H1 (cell line): ENCODE results near the gene DVL3. TPM values are rescaled to one million over a fixed set of nuclear protein-coding genes. Genes with fewer than 3 reads are reported as not detected.

Experiments used
- CTCF ChIA-PET: fragments of 300-600 bp; sonication (Branson Sonifier 250); formaldehyde crosslinking; loops from one replicate; lab custom pipeline; 2021; ENCODE audit not compliant: partially characterized antibody; lab: Charles Lee
- POLR2A ChIA-PET: fragments of 300-600 bp; sonication (Branson Sonifier 250); formaldehyde crosslinking; loops from one replicate; lab custom pipeline; 2021; ENCODE audit warnings: inconsistent platforms; ENCODE audit not compliant: partially characterized antibody; lab: Charles Lee
- DNase-seq, 2 experiments: peaks; one replicate each; pipeline versions ENCODE4 v3.0.0 to v3.0.0-alpha.2; 2010 to 2022; ENCODE audit warnings: low spot score in 2 of 2, low read depth in 1 of 2, mixed read lengths in 1 of 2
- FAIRE-seq: peaks from 2 replicates; lab custom pipeline; 2011; peaks lifted over from hg19 to GRCh38; lab: Jason Lieb, UNC
- H2AFZ ChIP-seq: 2 replicates; pipeline ENCODE4 v1.8.1; 2012; ENCODE audit warnings: low read length, inconsistent platforms
- H2AK5ac ChIP-seq: 2 replicates; pipeline ENCODE4 v1.6.1; 2013; ENCODE audit warnings: low read depth, low read length
- H2BK120ac ChIP-seq: replicated peaks from 2 replicates; pipeline ENCODE3; 2013; ENCODE audit warnings: low read depth, low read length, inconsistent platforms
- H2BK12ac ChIP-seq: 2 replicates; pipeline ENCODE4 v1.6.1; 2013; ENCODE audit warnings: low read depth, low read length
- H2BK15ac ChIP-seq: 2 replicates; pipeline ENCODE4 v1.6.1; 2013; ENCODE audit warnings: low read length
- H2BK20ac ChIP-seq: 2 replicates; pipeline ENCODE4 v1.6.1; 2013; ENCODE audit warnings: low read length
- H2BK5ac ChIP-seq: 2 replicates; pipeline ENCODE4 v1.6.1; 2013; ENCODE audit warnings: low read depth, low read length
- H3K14ac ChIP-seq: 2 replicates; pipeline ENCODE4 v1.6.1; 2013; ENCODE audit warnings: inconsistent platforms; ENCODE audit not compliant: insufficient read length
- H3K18ac ChIP-seq: 2 replicates; pipeline ENCODE4 v1.6.1; 2013; ENCODE audit warnings: low read length; ENCODE audit errors: extremely low read depth
- H3K23ac ChIP-seq: 2 replicates; pipeline ENCODE4 v1.6.1; 2013; ENCODE audit warnings: inconsistent platforms; ENCODE audit not compliant: insufficient read length
- H3K23me2 ChIP-seq: 2 replicates; pipeline ENCODE4 v1.6.1; 2013; ENCODE audit warnings: low read depth, low read length
- H3K27ac ChIP-seq: 2 replicates; pipeline ENCODE4 v1.6.1; 2011; ENCODE audit warnings: low read depth, low read length, inconsistent platforms
- H3K27me3 ChIP-seq, 4 experiments: replicated peaks in 1 of 4; 1 replicate in 1 of 4; 2 replicates in 3 of 4; pipeline versions ENCODE4 v1.6.1 to v1.8.1; 2011 to 2013; ENCODE audit warnings: low read length in 3 of 4, mild to moderate bottlenecking in 3 of 4, inconsistent platforms in 2 of 4, mixed read lengths in 2 of 4, moderate library complexity in 1 of 4; ENCODE audit not compliant: control insufficient read depth in 3 of 4, insufficient read depth in 3 of 4; ENCODE audit errors: extremely low read depth in 1 of 4
- H3K36me3 ChIP-seq, 4 experiments: 2 replicates each; pipeline versions ENCODE4 v1.6.1 to v1.8.1; 2011 to 2013; ENCODE audit warnings: mild to moderate bottlenecking in 4 of 4, low read length in 3 of 4, moderate library complexity in 2 of 4, control low read depth in 1 of 4, inconsistent platforms in 1 of 4; ENCODE audit not compliant: insufficient read depth in 4 of 4, control insufficient read depth in 2 of 4
- H3K4ac ChIP-seq: replicated peaks from 2 replicates; pipeline ENCODE3; 2013; ENCODE audit warnings: low read length, low read depth, mixed read lengths, inconsistent platforms; ENCODE audit not compliant: insufficient read length
- H3K4me1 ChIP-seq, 4 experiments: replicated peaks in 1 of 4; 1 replicate in 1 of 4; 2 replicates in 3 of 4; pipeline versions ENCODE4 v1.6.1 to v1.8.1; 2011 to 2013; ENCODE audit warnings: low read length in 3 of 4, inconsistent platforms in 2 of 4, mixed read lengths in 1 of 4; ENCODE audit not compliant: insufficient read depth in 4 of 4, control insufficient read depth in 3 of 4
- H3K4me2 ChIP-seq, 2 experiments: 2 replicates each; pipeline versions ENCODE4 v1.6.1 to v1.8.1; 2011 to 2013; ENCODE audit warnings: low read depth in 2 of 2, low read length in 2 of 2, control low read depth in 1 of 2, inconsistent platforms in 1 of 2, mild to moderate bottlenecking in 1 of 2; ENCODE audit not compliant: insufficient read depth in 1 of 2
- H3K4me3 ChIP-seq, 4 experiments: fragments of 200-600, 300-600 bp in 1 of 4; sonication (generic), shearing (Covaris generic), sonication (Bioruptor Twin) in 1 of 4; 2 replicates each; pipeline versions ENCODE4 v1.5.1 to v1.8.1; 2011 to 2016; ENCODE audit warnings: low read length in 4 of 4, low read depth in 3 of 4, control low read depth in 2 of 4, inconsistent platforms in 2 of 4, mild to moderate bottlenecking in 2 of 4, mixed read lengths in 1 of 4, moderate library complexity in 1 of 4; ENCODE audit not compliant: insufficient read depth in 2 of 4; ENCODE audit errors: extremely low read depth in 1 of 4
- H3K56ac ChIP-seq: replicated peaks from 2 replicates; pipeline ENCODE3; 2013; ENCODE audit warnings: low read depth, mild to moderate bottlenecking, mixed read lengths, low read length, inconsistent platforms; ENCODE audit not compliant: insufficient read length
- H3K79me1 ChIP-seq: 2 replicates; pipeline ENCODE4 v1.6.1; 2013; ENCODE audit warnings: low read depth, low read length, control low read depth
- H3K79me2 ChIP-seq, 2 experiments: 2 replicates each; pipeline versions ENCODE4 v1.6.1 to v1.8.1; 2012 to 2013; ENCODE audit warnings: low read length in 2 of 2, mild to moderate bottlenecking in 2 of 2, inconsistent platforms in 1 of 2; ENCODE audit not compliant: insufficient read depth in 2 of 2, control insufficient read depth in 1 of 2
- H3K9ac ChIP-seq, 4 experiments: replicated peaks in 1 of 4; 1 replicate in 1 of 4; 2 replicates in 3 of 4; pipeline versions ENCODE4 v1.6.1 to v1.8.1; 2011 to 2013; ENCODE audit warnings: low read depth in 3 of 4, low read length in 3 of 4, control low read depth in 2 of 4, mild to moderate bottlenecking in 2 of 4, moderate library complexity in 2 of 4, inconsistent platforms in 1 of 4; ENCODE audit errors: extremely low read depth in 1 of 4
- H3K9me3 ChIP-seq, 2 experiments: 2 replicates each; pipeline versions ENCODE4 v1.6.1 to v1.8.1; 2012 to 2013; ENCODE audit warnings: mild to moderate bottlenecking in 2 of 2, moderate library complexity in 2 of 2, control low read depth in 1 of 2, inconsistent platforms in 1 of 2, low read depth in 1 of 2, low read length in 1 of 2, mixed read lengths in 1 of 2; ENCODE audit not compliant: insufficient read depth in 2 of 2
- H4K20me1 ChIP-seq, 2 experiments: replicated peaks in 1 of 2; 2 replicates each; pipeline versions ENCODE3 to v1.8.1; 2011 to 2013; ENCODE audit warnings: inconsistent platforms in 2 of 2, low read length in 2 of 2, mild to moderate bottlenecking in 1 of 2; ENCODE audit not compliant: insufficient read depth in 2 of 2, control insufficient read depth in 1 of 2
- H4K5ac ChIP-seq: 2 replicates; pipeline ENCODE4 v1.6.1; 2013; ENCODE audit warnings: low read length, low read depth, mixed read lengths, inconsistent platforms; ENCODE audit not compliant: insufficient read length
- H4K8ac ChIP-seq: 2 replicates; pipeline ENCODE4 v1.8.0; 2013; ENCODE audit warnings: mild to moderate bottlenecking, moderate library complexity, low read length, inconsistent platforms; ENCODE audit not compliant: insufficient read depth; ENCODE audit errors: extremely low read depth
- H4K91ac ChIP-seq: replicated peaks from 2 replicates; pipeline ENCODE3; 2013; ENCODE audit warnings: low read length, mixed read lengths, inconsistent platforms; ENCODE audit not compliant: insufficient read length
- BCL11A ChIP-seq, 2 experiments: IDR thresholded peaks; one replicate each; pipeline ENCODE4 v1.6.1; 2011; ENCODE audit warnings: low read depth in 2 of 2, low read length in 2 of 2, mild to moderate bottlenecking in 2 of 2
- NANOG ChIP-seq: IDR thresholded peaks from 2 replicates; pipeline ENCODE4 v1.6.1; 2011; ENCODE audit warnings: low read length, low read depth, mild to moderate bottlenecking, inconsistent platforms; ENCODE audit not compliant: insufficient read depth, poor library complexity, severe bottlenecking
- TCF12 ChIP-seq: IDR thresholded peaks from 2 replicates; pipeline ENCODE4 v1.6.1; 2011; ENCODE audit warnings: low read depth, mild to moderate bottlenecking, low read length
- WGBS, 2 experiments: shearing (Covaris generic) in 1 of 2; methylation state at CpG; one replicate each; pipeline versions ENCODE4 v1.1.6 to v1.1.7; 2013 to 2015; ENCODE audit warnings: low lambda C conversion rate in 2 of 2, mixed read lengths in 2 of 2, inconsistent platforms in 1 of 2, low coverage in 1 of 2, missing lambda C conversion rate in 1 of 2; ENCODE audit not compliant: insufficient replicate concordance in 2 of 2, insufficient coverage in 1 of 2, insufficient read length in 1 of 2; ENCODE audit errors: extremely low coverage in 1 of 2, missing lambda C conversion rate in 1 of 2; 5-methylcytosine and 5-hydroxymethylcytosine counted together
- polyA plus RNA-seq, 7 experiments: library from polyadenylated mRNA; depleted of rRNA in 3 of 7; stranded (reverse) in 5 of 7; unstranded in 2 of 7; fragments of >200 nt in 5 of 7; fragments of 200-250 nt in 2 of 7; gene quantifications; 1 replicate in 5 of 7; 2 replicates in 1 of 7; 4 replicates in 1 of 7; pipeline versions ENCODE4 v1.2.1 to v1.2.3, GENCODE V29; 2011 to 2013; ENCODE audit warnings: missing spikeins in 2 of 7, mixed read lengths in 2 of 7
- total RNA-seq: library from RNA; stranded (reverse); fragmentation: NEBNext Ultra II Directional; extraction: Animal tissue kit (Norgen Biotek cat#: 25700); gene quantifications from 2 replicates; pipeline ENCODE4 v1.2.1, GENCODE V29; 2021

DVL3 gene
- total and polyA plus RNA-seq, 2 of the 8 experiments (the other 6 are each of a cell fraction or from before 2014, with no cell fraction given), result 38.5 to 66.6 TPM

DNA sequence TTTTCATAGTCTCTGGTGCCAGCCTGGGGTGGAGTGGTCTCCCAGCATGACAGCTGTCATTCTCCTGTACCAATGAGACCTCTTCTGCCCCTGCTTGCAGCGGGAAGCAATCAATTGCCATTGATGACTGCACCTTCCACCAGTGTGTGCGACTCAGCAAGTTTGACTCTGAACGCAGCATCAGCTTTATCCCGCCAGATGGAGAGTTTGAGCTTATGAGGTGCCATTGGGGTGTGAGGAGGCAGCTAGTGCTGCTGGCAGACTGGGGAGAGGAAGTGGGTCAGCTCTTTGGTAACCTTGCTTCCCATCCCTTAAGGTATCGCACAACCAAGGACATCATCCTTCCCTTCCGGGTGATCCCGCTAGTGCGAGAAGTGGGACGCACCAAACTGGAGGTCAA, 26.4 kb downstream of the DVL3 start:
- H3K79me1 ChIP-seq, result peaks cover 16% of the 10 kb centered on the region
- ChIA-PET CTCF (interaction anchor here (0.9 to 4.7 kb wide), 7 partner anchors 10 to 108 kb away, joined by 3 to 22 read pairs (median 5); no protein-coding TSS in a partner anchor), POLR2A (interaction anchor here (0.7 to 3.0 kb wide), 7 partner anchors 9 to 297 kb away, joined by 3 to 9 read pairs (median 4); partner anchors contain the start of genes DVL3 and PARL)
- no peak overlapping the region for H2AFZ ChIP-seq
- H3K14ac ChIP-seq, result no peak overlapping the region
- 93% methylated on average over 9 of the region's 9 CpGs; no CpG with 5 or more reads in 1 of the 2 experiments for WGBS, 2 experiments
- H3K4me1 ChIP-seq, result peaks cover 0 to 21% (median 14%) of the 10 kb centered on the region in 4 experiments; a peak in 6 of 7 replicates
- H3K4me3 ChIP-seq, result no peak overlapping the region
- no peak overlapping the region for H3K18ac ChIP-seq
- H4K20me1 ChIP-seq, result peaks cover 0 to 21% of the 10 kb centered on the region in 2 experiments
- FAIRE-seq (no peak), DNase-seq (no peak)
- peaks cover 55 to 81% (median 65%) of the 10 kb centered on the region in 4 experiments for H3K36me3 ChIP-seq
- H4K8ac ChIP-seq, result no peak overlapping the region; the same call in 1 of the 2 replicates
- no peak overlapping the region for H3K27ac ChIP-seq
- H3K9ac ChIP-seq, result no peak overlapping the region
- H3K4me2 ChIP-seq, result no peak overlapping the region
- no peak overlapping the region for H2AK5ac ChIP-seq
- no peak overlapping the region for H3K23ac ChIP-seq
- H2BK120ac ChIP-seq, result no peak overlapping the region
- no peak overlapping the region for H3K56ac ChIP-seq
- H3K4ac ChIP-seq, result no peak overlapping the region
- H2BK20ac ChIP-seq, result no peak overlapping the region
- peaks cover 11% of the 10 kb centered on the region for H3K23me2 ChIP-seq
- no peak overlapping the region for H4K5ac ChIP-seq
- no peak overlapping the region for H4K91ac ChIP-seq
- H2BK5ac ChIP-seq, result no peak overlapping the region
- no peak overlapping the region for H2BK15ac ChIP-seq
- H3K79me2 ChIP-seq, result peaks cover 1 to 26% of the 10 kb centered on the region in 2 experiments; a peak in 3 of 4 replicates
- H2BK12ac ChIP-seq, result no peak overlapping the region
- H3K27me3 ChIP-seq, result no peaks in the 10 kb centered on the region
- H3K9me3 ChIP-seq, result no peaks in the 10 kb centered on the region
- TF ChIP-seq TCF12 (no peak), NANOG (no peak), BCL11A (IDR thresholded peaks at IDR 0.05; ENCODE audit: low read depth in 2 of 2, low read length in 2 of 2) (no peak)
